GM10248 (cell line): ENCODE measurements around the gene RASSF7.

Source experiments
- CTCF ChIA-PET: fragments of 300-600 bp; sonication (Branson Sonifier 250); formaldehyde crosslinking; extraction: SDS; loops from one replicate; lab custom pipeline; 2021; ENCODE audit warnings: antibody characterized with exemption; lab: Yijun Ruan, JAX
- POLR2A ChIA-PET: fragments of 350-650 bp; sonication (Branson Sonifier 250); formaldehyde crosslinking; extraction: SDS; loops from one replicate; lab custom pipeline; 2020; ENCODE audit warnings: antibody characterized with exemption; lab: Yijun Ruan, JAX
- DNase-seq: peaks from one replicate; pipeline ENCODE4 v3.0.0; 2012; ENCODE audit errors: extremely low spot score
- CTCF ChIP-seq: IDR thresholded peaks from 2 replicates; pipeline ENCODE4 v1.5.1; 2012; ENCODE audit warnings: mild to moderate bottlenecking, low read depth; ENCODE audit errors: extremely low read depth, missing control alignments, control extremely low read depth

Gene RASSF7

GRCh38 chr11:541433-541885, 19.3 kb upstream of the RASSF7 start:
- no peak for DNase-seq
- TF ChIP-seq CTCF: no peak
- POLR2A ChIA-PET: interaction anchor here (1.1 kb wide), 1 partner anchor 14 kb away, joined by 3 read pairs; no protein-coding TSS in a partner anchor
- CTCF ChIA-PET: interaction anchor here (1.4 to 1.8 kb wide), 2 partner anchors 12 to 15 kb away, joined by 3 to 6 read pairs; no protein-coding TSS in a partner anchor

GRCh38 chr11:544817-545166, 16.0 kb upstream of the RASSF7 start:
- CTCF ChIA-PET: interaction anchor here (0.9 to 2.6 kb wide), 3 partner anchors 9 to 96 kb away, joined by 4 to 15 read pairs (median 4); no protein-coding TSS in a partner anchor
- no peak for TF ChIP-seq CTCF
- no peak for DNase-seq
- POLR2A ChIA-PET: interaction anchor here (0.6 kb wide), 1 partner anchor 12 kb away, joined by 3 read pairs; no protein-coding TSS in a partner anchor

- no peak for TF ChIP-seq CTCF
- no peak for DNase-seq
- ChIA-PET POLR2A (interaction anchor here (0.6 kb wide), 1 partner anchor 11 kb away, joined by 3 read pairs; no protein-coding TSS in a partner anchor), CTCF (interaction anchor here (0.9 to 2.6 kb wide), 3 partner anchors 9 to 97 kb away, joined by 4 to 15 read pairs (median 4); no protein-coding TSS in a partner anchor)
Measured at GRCh38 chr11:545171-545570, 15.6 kb upstream of the RASSF7 start.

GRCh38 chr11:548700-549603, 11.8 kb upstream of the RASSF7 start:
- CTCF ChIA-PET: interaction anchor here (0.9 to 1.0 kb wide), 2 partner anchors 13 to 178 kb away, joined by 3 read pairs; partner anchors contain the start of gene HRAS
- POLR2A ChIA-PET: no interaction called here
- TF ChIP-seq CTCF: no peak
- no peak for DNase-seq

- ChIA-PET CTCF (interaction anchor here (8.1 kb wide), 1 partner anchor 175 kb away, joined by 71 read pairs; no protein-coding TSS in a partner anchor), POLR2A (no interaction called here)
- no peak for DNase-seq
- no peak for TF ChIP-seq CTCF
Measured at GRCh38 chr11:550021-550745, 10.6 kb upstream of the RASSF7 start.

- ChIA-PET POLR2A (no interaction called here), CTCF (interaction anchor here (8.1 kb wide), 1 partner anchor 174 kb away, joined by 71 read pairs; no protein-coding TSS in a partner anchor)
- DNase-seq: no peak
- no peak for TF ChIP-seq CTCF
Measured at GRCh38 chr11:550746-551085, 10.1 kb upstream of the RASSF7 start.
